HG03095 (cell line): ENCODE results near the gene MOV10L1.

Source experiments
- ATAC-seq: cut with Tn5 transposase; IDR thresholded peaks from one replicate; pipeline ENCODE4 v1.9.1; 2021; ENCODE audit warnings: moderate library complexity; ENCODE audit not compliant: unreplicated experiment

MOV10L1 gene

GRCh38 chr22:50184902-50185374 is 95.1 kb downstream of the MOV10L1 start:
- ATAC-seq = no peak

- no peak for ATAC-seq
Measured at GRCh38 chr22:50185375-50186087, 95.7 kb downstream of the MOV10L1 start, which contains the start of gene TRABD. TSS of gene TRABD (plus strand) at chr22:50185913. CDS start at chr22:50193061, 7,148 bp downstream.

GRCh38 chr22:50186181-50186714 is 96.4 kb downstream of the MOV10L1 start:
- no peak for ATAC-seq

- ATAC-seq = no peak
Measured at GRCh38 chr22:50186761-50187523, 97.1 kb downstream of the MOV10L1 start.

GRCh38 chr22:50188356-50188755 is 98.5 kb downstream of the MOV10L1 start:
- no peak for ATAC-seq

GRCh38 chr22:50189184-50189848 is 99.5 kb downstream of the MOV10L1 start:
- ATAC-seq = no peak

GRCh38 chr22:50189849-50190181 is 100.0 kb downstream of the MOV10L1 start:
- no peak for ATAC-seq

- ATAC-seq = peak; percentile 42
Measured at GRCh38 chr22:50190182-50190940, 100.6 kb downstream of the MOV10L1 start.

GRCh38 chr22:50190941-50191741 is 101.3 kb downstream of the MOV10L1 start:
- ATAC-seq = no peak

GRCh38 chr22:50192436-50193204 is 102.8 kb downstream of the MOV10L1 start:
- no peak for ATAC-seq

GRCh38 chr22:50193621-50194020 is 103.8 kb downstream of the MOV10L1 start:
- ATAC-seq = no peak

GRCh38 chr22:50194037-50194805 is 104.4 kb downstream of the MOV10L1 start:
- no peak for ATAC-seq

- no peak for ATAC-seq
Measured at GRCh38 chr22:50196256-50196655, 106.5 kb downstream of the MOV10L1 start.

GRCh38 chr22:50197000-50197800 is 107.4 kb downstream of the MOV10L1 start:
- ATAC-seq = no peak

- ATAC-seq = no peak
Measured at GRCh38 chr22:50197856-50198623, 108.2 kb downstream of the MOV10L1 start.

GRCh38 chr22:50198624-50199017 is 108.8 kb downstream of the MOV10L1 start:
- no peak for ATAC-seq

GRCh38 chr22:50199251-50199721 is 109.5 kb downstream of the MOV10L1 start:
- no peak for ATAC-seq
